ENCODE results near the gene MAP9. TPM values are rescaled to one million over a fixed set of nuclear protein-coding genes. Genes with fewer than 3 reads are reported as not detected.
"Not testable (repeated sequence)": the region's sequence is repeated elsewhere in the genome, so short reads cannot be mapped to it uniquely, and the experiment has no call there.

MAP9 gene
- 5.4 and 5.7 TPM in 2 replicates for total RNA-seq (2014; rRNA removed; shearing (Covaris generic))
- polyA plus RNA-seq (2015; cell fraction: cytosol; rRNA removed) = 10.9 and 12.7 TPM in 2 replicates
- polyA plus RNA-seq (2015; cell fraction: nucleus; rRNA removed) = 20.7 and 21.7 TPM in 2 replicates

DNA sequence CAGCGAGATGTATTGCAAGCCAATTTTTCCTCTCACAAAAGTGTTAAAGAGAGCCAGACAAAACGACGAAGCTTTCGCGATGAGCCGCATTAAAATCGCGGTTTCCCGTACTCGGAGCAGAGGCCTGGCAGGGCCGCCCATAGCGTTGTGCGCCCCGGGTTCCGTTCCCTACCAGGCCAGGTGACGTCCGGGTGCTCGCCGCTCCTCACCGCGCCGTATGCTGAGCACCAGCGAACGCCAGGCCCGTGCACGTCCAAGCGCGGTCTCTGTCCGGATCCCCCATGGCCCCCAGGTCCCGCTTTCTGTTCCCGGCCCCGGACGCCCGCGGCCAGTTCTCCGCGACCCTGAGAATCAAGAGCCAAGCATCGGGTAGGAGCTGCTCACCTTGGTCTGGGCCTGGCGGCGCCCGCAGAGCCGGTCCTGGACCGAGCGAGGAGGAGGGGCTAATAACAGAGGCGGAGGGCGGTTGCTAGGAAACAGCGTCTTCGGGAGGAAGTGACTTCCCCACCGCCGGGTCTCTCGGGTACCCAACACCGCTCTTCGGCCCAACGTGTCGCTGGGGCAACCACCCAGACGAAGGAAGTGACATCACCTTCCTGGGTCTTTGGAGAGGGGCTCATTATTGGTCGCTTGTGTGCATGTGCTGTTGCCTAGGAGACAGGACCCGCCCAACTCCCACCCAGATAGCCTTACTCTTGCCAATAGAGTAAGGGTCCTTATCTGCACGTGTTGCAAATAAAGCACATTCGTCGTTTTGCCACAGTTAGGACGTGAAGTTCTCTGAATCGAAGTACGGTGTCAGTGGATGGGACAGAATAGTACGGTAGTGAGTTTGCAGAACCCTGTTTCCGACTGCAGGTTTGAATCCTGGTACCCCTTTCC, at the start of gene MAP9:
MAP9 (minus strand) TSS at position 579 of the 882 bp plus-strand sequence. CDS start 1,115 bp downstream, outside the sequence.
- peak; percentile 97 for DNase-seq (ENCODE audit: low read depth)

DNA sequence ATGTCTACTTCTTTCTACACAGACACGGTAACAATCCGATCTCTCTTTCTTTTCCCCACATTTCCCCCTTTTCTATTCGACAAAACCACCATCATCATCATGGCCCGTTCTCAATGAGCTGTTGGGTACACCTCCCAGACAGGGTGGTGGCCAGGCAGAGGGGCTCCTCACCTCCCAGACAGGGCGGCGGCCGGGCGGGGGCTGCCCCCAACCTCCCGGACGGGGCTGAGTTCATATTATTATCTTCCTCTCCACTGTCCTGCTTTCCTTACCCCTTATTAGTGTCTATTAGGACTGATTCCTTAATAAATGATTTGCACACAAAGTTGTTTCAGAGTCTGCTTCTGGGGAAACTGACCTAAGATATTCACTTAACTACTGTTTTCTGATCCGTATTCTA, 48.0 kb upstream of the MAP9 start:
- DNase-seq (ENCODE audit: low read depth) = not testable (repeated sequence)

DNA sequence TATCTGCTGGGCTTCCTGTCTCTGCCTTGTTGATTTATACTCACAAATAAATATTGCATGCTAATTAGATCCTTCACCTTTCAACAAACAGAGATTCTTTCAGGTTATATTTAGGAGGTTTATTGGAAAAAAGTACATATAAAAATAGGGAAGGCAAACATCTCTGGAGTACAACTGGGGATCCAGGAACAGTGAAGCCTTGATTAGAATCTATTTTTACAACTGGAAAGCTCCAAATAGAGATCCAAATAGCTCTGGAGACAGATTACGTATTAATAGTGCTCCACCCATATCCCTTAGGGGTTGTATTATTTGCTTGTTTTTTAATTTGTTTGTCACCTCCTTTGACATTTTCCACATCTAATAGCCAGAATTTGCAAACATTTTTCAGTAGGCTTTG, 46.9 kb upstream of the MAP9 start:
- no peak for DNase-seq (ENCODE audit: low read depth)

DNA sequence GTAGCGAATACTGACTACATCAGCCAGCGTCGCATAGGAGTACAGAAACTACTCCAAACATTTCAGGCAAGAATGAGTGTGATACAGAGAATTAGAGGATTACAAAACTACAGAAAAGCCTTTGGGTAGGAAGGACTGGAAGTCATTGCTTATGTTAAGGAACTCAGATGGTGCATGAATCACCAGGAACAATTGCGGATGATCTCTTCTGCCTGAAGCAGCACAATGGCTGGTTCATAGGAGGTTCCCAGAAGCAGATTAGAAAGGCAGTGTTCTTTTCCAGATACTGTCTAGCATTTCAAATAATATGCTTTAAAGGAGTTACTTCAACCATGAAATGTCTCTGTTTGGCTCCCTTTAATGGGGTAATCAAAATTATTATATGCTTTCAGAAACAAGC, 42.5 kb upstream of the MAP9 start:
- peak; percentile 27 for DNase-seq (ENCODE audit: low read depth)

DNA sequence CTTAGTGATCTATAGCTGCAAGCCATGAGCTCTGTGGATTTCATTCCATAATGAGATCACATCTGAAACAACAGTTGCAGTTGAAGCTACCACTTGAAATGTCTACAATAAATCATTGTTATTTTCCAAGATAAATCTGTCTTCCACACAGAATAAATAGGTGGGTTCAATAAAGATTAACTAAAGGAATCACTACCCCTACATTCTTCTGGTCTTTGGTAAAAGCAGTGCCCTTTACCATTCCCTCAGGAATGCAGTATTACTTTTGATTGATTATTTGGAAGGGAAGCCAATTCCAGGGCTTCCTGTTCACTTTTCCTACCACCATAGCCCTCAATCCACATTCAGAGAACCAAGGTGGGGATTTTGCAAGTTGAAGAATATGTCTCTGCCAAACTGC, 38.9 kb upstream of the MAP9 start:
- DNase-seq (ENCODE audit: low read depth) = no peak

- no peak for DNase-seq (ENCODE audit: low read depth)
Observed at GRCh38 chr4:155413451-155413850, 36.7 kb upstream of the MAP9 start.

GRCh38 chr4:155411546-155411945, 34.8 kb upstream of the MAP9 start:
- DNase-seq (ENCODE audit: low read depth) = no peak

DNA sequence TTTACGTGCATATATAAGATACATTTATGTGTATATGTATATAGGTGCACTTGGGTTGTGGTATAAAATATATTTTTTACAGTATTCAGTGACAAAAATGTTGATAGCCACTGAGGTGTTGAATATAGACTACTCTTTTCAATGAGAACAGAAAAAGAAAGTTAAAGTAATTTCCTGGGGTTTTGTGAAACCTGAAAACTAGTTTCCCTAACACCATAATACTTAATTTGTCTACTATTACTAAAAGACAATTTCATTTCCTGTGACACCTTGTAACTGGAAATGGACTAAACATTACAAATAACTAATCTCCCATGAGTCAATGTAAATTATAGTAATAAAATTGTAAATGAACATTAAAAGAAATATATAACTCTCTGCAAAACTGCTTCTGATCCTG, 32.0 kb upstream of the MAP9 start:
- DNase-seq (ENCODE audit: low read depth) = no peak

DNA sequence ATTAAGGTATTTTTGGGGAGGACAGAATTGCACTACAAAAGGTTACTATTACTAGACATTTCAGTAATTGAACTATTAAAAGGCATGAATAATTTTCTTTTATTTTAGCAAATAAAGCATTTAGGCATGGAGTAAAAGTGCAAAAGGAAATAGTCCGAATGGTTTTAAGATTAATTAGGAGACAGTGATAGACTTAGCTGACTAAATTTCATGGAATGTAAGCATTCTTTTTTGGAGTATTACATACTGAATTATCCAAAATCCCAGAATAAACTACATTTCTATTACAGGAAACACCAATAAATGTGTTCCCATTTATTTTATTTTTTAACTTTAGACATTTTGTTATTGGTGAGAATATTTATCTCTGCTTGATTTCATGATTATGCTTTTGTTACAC, 30.7 kb upstream of the MAP9 start:
- DNase-seq (ENCODE audit: low read depth) = no peak

DNA sequence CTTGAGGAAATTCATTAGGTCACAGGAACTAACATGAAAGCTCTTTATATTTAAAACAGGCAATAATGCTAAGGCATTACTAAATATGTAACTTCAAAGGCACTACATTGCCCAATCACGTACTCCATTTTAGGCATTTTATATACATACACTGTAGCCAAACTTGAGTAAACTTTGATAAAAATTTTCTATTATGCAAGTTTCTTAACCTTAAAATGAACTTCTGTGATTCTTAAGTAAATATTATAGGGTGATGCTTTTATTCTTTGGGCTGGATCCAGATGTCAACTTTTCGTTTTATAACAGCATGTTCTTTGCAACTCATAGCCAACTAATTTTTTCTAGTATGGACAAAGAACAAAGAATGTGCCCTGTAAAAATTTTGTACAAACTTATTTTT, 28.3 kb upstream of the MAP9 start:
- no peak for DNase-seq (ENCODE audit: low read depth)

DNA sequence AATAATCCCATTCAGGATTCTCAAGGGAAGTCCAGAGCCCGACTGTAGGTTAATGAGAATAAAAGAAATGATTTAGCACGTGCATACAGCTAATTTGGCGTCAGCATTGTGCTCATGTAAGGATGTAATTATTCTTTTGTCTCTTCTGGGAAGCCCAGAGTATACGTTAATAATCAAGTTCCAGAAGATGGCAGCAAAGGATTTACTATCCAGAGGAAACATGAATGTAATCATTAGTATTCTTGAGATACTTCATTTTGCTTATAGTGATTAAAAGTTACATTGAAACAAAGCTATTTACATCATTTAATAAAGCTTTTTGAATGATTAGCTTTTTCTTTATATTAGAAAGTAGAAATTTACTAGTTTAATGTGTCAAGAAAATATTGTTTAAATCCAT, 27.1 kb upstream of the MAP9 start:
- peak; percentile 42 for DNase-seq (ENCODE audit: low read depth)

GRCh38 chr4:155402941-155403340, 26.2 kb upstream of the MAP9 start:
- DNase-seq (ENCODE audit: low read depth) = no peak

- no peak for DNase-seq (ENCODE audit: low read depth)
Observed at GRCh38 chr4:155400893-155401292, 24.1 kb upstream of the MAP9 start.

DNA sequence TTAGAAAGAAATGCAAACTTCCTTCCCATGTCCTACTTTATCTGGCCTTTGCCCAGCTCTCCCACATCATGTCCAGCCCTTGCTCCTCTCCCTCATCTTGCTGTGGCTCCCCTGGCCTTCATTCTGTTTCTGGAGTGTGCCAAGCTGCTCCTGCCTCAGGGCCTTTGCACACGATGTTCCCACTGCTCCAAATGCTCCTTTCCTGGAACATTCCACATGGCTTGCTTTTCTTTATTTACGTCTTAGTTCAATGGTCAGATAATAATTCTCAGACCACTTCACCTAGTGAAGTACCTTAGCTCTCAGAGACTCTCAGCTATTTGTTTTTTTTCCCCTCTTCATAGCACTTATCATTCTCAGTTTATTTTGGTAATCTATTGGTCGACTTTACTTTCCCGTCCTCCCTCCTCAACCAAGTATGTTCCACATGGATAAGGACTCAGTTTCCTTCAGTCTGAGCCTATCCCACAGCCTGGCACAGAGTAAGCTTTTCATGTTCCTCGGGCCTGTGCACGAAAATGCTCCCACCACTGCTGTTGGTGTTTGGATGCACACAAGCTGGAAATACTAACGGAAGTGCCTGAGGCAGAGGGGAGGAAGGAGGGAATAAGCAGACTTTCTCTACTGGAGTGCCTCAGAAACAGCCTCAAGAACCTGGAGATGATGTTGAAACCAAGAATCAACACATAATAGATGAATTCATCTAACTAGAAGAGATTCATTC, 23.4 kb upstream of the MAP9 start:
- no peak for DNase-seq (ENCODE audit: low read depth)

GRCh38 chr4:155392481-155393184, 15.9 kb upstream of the MAP9 start:
- peak; percentile 84 for DNase-seq (ENCODE audit: low read depth)

DNA sequence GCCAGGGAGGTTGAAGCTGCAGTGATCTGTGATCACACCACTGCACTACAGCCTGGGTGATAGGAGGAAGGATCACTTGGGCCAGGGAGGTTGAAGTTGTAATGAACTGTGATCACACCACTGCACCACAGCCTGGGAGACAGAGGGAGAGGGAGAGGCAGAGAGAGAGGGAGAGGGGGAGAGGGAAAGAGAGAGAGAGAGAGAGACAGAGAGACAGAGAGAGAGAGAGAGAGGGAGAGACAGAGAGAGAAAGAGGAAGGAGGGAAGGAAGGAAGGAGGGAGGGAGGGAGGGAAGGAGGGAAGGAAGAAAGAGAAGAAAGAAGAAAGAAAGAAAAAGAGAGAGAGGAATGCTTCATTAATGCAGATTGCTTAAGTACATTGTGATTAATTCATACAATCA, 15.2 kb upstream of the MAP9 start:
- no peak for DNase-seq (ENCODE audit: low read depth)

- DNase-seq (ENCODE audit: low read depth) = no peak
Observed at GRCh38 chr4:155388162-155388561, 11.4 kb upstream of the MAP9 start.

DNA sequence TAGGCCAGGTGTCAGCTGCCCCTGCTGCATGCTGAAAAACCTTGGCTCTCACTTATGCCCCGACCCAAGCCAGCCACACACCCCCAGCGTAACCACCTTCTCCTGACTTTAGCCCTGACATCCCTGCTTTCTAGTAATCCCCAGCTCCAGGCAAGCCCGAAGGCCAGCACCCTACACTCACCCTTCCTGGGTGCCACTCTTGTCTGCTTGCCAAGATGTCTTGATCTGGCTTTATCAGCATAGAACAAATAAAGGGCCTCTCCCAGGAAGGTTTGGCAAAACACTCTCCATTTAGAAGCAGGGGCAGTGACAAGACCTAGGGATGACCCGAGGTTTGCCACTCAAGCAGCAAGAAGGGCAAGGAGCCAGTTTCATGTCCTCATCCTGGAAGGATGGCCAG, 6.8 kb upstream of the MAP9 start:
- no peak for DNase-seq (ENCODE audit: low read depth)

- DNase-seq (ENCODE audit: low read depth) = peak; percentile 20
Observed at GRCh38 chr4:155377276-155377675, 511 bp upstream of the MAP9 start.

DNA sequence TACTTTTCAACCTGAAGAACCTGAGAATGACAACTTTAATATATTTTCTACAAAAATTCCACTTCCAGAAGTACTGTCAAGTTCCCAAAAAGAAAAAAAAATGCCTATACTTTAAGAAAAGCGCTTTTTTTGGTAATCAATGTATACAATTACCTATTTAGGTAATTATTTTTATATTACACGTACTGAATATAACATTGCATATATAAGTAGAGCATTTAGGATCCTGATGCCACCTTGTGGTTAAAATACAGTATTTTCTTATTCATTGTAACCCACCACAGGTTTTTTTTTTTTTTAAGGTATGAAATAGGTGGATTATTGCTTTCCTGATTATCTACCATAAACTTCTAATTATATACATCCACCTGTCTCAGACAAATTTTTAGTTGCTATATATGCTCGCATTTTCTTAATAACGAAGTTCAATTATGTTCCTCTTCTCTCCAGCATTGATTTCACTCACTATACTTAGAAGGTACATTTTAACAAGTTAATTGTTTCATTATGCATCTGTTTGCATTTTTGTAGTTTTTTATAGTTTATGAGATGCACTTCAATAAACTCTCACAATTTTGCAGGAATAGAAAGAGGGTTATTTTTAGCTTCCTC, 5.2 kb downstream of the MAP9 start:
- peak; percentile 37 for DNase-seq (ENCODE audit: low read depth)

DNA sequence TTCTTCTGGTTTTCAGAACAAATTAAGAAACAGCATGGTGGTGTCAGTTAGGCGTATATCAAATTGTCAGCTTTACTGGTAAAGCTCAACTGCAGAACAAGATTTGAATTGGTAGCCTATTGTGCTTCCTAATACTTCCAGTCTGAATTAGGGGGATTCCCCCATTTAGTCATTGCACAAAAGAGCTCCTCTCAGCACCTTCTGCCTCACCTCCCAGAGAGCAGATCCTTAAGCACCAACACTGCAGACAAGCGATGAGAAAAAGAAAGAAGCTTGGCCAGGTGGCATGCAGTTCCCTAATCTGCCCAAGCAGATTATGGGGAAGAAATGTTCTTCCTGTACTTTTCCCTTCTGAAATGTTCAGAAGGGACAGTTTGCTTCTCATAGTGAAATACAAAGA, 9.2 kb downstream of the MAP9 start:
- no peak for DNase-seq (ENCODE audit: low read depth)

Data from HT1080 (cell line).